ENCODE measurements around the gene CYTH3.
"Not testable (repeated sequence)": the region's sequence is repeated elsewhere in the genome, so short reads cannot be mapped to it uniquely, and the experiment has no call there.

CYTH3 gene

DNA sequence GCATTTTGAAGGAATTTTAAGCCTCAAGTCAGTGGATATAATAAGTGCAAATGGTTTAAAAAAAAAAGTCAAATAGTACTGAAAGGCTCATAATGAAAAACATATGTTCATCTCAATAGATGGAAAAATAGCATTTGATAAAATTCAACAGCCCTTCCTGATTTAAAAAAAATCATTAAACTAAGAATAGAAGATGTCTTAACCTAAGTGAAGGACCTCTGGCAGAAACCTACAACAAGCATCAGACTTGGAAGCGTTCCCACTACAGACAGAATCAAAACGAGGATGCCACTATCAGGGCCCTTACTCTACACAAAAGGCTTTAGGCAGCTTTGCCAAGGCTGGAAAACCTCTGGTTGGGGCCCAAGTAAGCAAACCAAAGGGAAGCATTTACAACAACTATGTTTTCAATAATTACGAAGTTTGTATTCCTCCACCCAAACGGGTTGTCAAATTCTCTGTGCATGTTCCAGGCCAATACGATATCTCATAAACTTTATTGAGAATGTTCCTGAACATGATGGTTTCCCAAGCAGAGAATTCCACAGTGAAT is 45.1 kb downstream of the CYTH3 start:
- no peak for DNase-seq

GRCh38 chr7:6226194-6226799 is 46.1 kb downstream of the CYTH3 start:
- no peak for DNase-seq

DNA sequence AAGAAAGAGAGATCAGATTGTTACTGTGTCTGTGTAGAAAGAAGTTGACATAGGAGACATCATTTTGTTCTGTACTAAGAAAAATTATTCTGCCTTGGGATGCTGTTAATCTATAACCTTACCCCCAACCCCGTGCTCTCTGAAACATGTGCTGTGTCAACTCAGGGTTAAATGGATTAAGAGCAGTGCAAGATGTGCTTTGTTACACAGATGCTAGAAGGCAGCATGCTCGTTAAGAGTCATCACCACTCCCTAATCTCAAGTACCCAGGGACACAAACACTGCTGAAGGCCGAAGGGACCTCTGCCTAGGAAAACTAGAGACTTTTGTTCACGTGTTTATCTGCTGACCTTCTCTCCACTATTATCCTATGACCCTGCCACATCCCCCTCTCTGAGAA is 49.0 kb downstream of the CYTH3 start:
- DNase-seq, result not testable (repeated sequence)

GRCh38 chr7:6223010-6223409 is 49.4 kb downstream of the CYTH3 start:
- not testable (repeated sequence) for DNase-seq

DNA sequence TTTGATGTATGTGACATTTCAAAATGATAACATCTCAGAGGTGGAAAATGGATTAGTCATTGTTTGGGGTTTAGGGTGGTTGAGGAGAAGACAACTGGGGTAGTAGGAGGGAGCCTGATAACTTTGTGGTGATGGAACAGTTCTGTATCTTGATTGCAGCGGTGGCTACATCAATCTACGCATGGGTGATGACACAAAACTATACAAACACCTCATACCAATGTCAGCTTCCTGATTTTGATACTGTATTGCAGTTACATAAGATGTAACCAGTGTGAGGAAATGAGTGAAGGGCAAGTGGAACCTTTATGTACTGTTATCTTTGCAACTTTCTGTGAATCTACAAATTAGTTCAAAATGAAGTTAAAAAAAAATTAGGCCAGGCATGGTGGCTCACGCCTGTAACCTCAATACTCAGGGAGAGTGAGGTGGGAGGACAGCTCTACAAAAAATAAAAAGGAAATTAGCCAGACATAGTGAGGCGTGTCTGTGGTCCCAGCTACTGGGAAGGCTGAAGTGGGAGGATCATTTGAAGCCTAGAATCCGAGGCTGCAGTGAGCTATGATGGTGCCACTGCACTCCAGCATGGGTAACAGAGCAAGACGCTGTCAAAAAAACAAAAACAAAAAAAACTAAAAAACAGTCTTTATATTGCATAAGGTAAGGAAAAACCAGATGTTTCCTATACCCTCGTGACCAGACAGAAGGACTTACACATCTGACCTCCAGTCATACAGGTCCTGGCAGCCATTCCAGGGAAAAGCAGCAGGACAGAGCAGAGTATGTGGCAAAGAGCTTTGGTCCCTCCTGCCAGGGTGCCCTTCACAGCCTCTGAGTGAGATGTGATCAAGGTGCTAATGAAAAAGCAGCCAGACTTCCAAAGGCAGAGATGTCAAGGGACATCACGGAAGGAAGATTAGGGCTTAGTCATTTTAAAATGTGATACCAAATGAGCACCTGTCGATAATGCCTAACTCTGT is 50.8 kb downstream of the CYTH3 start:
- peak; percentile 60 for DNase-seq

GRCh38 chr7:6218329-6218728 is 54.1 kb downstream of the CYTH3 start:
- DNase-seq, result no peak

GRCh38 chr7:6212008-6212407 is 60.4 kb downstream of the CYTH3 start:
- DNase-seq, result no peak

- DNase-seq, result no peak
Measured at GRCh38 chr7:6210621-6211372, 61.6 kb downstream of the CYTH3 start.

GRCh38 chr7:6209340-6209739 is 63.1 kb downstream of the CYTH3 start:
- DNase-seq, result no peak

DNA sequence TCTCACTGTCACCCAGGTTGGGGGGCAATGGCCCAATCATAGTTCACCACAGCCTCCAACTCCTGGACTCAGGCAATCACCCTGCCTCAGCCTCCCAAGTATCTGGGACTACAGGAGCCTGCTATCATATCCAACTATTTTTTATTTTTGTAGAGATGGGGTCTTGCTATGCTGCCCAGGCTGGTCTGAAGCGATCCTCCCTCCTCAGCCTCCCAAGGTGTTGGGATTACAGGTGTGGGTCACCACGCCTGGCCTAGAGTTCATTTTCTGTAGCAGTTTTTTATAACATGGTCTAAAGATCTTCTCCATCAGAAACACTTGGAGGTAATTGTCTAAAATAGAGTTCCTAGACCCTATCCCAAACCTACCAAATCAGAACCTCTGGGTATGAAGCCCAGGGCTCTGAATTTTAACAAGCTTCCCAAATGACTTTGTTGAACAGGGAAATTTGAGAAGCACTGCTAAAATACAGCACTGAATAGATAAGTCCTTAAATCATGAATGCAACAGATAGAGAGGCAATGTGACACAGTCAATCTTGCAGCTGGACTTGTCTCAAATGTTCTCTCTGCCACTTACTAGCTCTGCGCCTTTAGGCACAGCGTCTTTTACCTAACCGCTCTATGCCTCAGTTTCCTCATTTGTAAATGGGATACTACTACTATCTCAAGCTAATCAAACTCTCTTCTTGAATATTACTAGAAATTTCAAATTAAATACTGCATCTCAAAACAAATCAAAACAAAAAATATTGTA is 63.7 kb downstream of the CYTH3 start:
- DNase-seq, result no peak

DNA sequence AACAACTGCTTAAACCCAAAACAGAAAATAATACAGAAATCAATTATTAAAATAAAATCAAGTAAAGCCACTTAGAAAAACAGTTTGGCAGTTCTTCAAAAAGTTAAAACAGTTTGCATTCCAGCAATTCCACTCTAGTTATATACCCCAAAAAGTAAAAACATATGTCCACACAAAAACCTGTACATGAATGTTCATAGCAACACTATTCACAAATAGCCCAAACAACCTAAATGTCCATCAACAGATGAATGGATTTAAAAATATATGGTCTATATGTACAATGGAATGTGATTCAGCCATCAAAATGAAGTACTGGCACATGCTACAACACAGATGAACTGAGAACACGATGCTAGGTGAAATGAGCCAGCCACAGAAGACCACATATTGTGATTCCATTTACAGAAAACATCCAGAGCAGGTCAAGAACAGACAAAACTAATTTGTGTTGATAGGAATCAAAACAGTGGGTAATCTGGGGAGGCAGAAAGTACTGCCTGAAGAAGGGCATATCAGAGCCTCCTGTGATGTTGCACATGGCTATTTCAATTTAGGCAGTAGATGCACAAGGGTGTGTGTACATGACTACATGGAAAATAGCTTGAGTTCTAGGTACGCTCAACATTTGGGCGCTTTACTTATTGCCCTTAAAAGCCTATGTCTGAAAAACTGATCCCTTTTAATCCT is 66.3 kb downstream of the CYTH3 start:
- no peak for DNase-seq

- no peak for DNase-seq
Measured at GRCh38 chr7:6203381-6203780, 69.0 kb downstream of the CYTH3 start.

DNA sequence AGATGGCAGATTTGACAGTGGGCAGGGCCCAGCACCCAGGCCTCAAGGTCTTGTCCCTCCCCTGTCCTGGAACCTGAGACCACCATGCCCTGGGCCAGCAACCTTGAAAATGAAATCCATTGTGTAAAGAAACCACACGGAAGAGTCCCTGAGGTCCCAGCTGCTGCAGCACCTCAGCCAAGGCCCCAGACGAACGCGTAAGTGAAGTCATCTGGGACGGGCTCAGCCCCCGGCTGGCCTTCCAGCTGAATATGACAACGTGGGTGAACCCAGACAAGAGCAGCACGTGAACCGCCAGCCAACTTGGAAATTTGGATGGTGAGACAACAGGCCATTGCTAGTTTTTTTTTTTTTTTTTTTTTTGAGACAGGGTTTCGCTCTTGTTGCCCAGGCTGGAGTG is 70.3 kb downstream of the CYTH3 start:
- no peak for DNase-seq

DNA sequence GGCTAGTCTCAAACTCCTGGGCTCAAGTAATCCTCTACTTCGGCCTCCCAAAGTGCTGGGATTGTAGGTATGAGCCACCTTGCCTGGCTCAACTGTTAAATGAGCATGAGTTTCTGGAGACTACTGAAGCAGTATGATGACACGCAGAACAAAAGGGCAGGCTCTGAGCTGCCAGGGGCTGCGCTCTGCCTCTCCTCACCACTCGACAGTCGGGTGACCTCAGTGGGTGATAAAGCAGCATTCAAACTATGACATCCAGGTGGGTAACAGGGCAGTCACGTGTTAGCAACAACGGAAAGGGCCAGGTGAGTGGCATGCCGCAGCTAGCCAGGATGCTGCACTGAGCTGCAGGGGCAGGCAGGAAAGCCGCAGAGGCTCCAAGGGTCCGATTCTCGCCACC is 71.5 kb downstream of the CYTH3 start:
- DNase-seq, result no peak

DNA sequence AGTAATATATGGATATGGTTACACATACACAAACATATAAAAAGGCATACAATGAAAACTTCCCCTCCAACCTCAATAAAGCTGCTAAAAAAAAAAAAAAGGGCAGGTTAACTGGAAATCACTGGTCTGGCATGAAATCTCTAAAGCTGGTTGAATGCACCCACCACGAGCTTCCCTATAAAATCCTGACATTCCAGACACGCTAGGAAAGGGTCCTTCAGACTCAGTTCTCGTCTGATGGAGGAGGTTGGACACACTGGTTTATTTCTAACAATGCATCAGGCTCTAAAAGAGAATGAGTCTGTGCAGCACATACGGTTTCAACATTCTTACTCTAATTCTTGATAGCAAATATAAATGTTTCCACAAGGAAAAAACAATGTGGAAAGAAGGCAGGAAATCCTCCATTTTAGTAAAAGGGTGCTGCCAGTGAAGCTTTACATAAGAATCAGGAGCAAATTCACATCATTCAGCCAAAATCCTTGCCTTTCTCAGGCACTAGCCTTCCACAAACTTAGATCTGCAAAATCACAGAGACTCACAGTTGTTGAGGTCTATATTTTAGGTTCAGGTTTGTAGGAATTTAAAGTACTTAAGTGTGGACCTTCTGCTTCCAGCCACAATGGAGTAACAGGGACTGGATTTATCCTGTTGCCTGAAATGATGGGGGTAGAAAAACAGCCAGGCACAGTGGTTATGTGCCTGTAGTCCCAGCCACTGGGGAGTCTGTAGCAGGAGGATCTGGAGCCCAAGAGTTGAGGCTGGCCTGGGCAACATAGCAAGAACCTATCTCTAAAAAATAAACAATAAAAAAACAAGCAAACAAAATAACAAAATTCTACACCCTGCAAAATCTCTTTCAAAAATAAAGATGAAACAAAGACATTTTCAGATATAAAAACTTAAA is 73.5 kb downstream of the CYTH3 start:
- DNase-seq, result no peak

- DNase-seq, result no peak
Measured at GRCh38 chr7:6197801-6198551, 74.4 kb downstream of the CYTH3 start.

GRCh38 chr7:6193709-6194108 is 78.7 kb downstream of the CYTH3 start:
- no peak for DNase-seq

DNA sequence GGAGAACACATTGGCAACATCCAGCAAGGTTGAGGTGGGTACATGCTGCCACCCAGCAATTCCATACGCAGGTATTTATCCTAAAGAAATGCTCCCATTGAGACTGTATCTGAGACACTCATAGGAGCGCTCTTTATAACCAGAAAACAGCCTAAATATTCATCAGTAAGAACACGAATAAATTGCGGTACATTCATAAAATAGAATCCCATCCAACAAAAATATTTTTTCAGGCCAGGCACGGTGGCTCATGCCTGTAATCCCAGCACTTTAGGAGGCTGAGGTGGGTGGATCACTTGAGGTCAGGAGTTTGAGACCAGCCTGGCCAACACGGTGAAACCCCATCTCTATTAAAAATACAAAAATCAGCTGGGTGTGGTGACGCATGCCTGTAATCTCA is 81.9 kb downstream of the CYTH3 start:
- not testable (repeated sequence) for DNase-seq

- no peak for DNase-seq
Measured at GRCh38 chr7:6188389-6188788, 84.0 kb downstream of the CYTH3 start.

- no peak for DNase-seq
Measured at GRCh38 chr7:6186577-6186976, 85.8 kb downstream of the CYTH3 start.
